MCF 10A (cell line): ENCODE results near the gene CSRNP2. TPM values are rescaled to one million over a fixed set of nuclear protein-coding genes. Genes with fewer than 3 reads are reported as not detected.

Experiments
- BruUV-seq: library from RNA; stranded (reverse); fragments of 400-500 nt; replicated peaks from 2 replicates; lab custom pipeline; 2021; lab: Mats Ljungman, UMichigan
- CTCF ChIA-PET: fragments of 300-600 bp; sonication (Branson Sonifier 250); formaldehyde crosslinking; extraction: SDS; loops from one replicate; lab custom pipeline; 2021; ENCODE audit warnings: antibody characterized with exemption, inconsistent platforms; lab: Yijun Ruan, JAX
- POLR2A ChIA-PET: fragments of 300-600, 350-650 bp; sonication (Branson Sonifier 250); formaldehyde crosslinking; extraction: SDS; loops from one replicate; lab custom pipeline; 2020; ENCODE audit warnings: antibody characterized with exemption, inconsistent platforms; lab: Yijun Ruan, JAX
- DNase-seq: peaks from one replicate; pipeline ENCODE4 v3.0.0-alpha.2; 2018; ENCODE audit not compliant: unreplicated experiment
- H3K27ac Mint-ChIP-seq: one replicate; pipeline ENCODE4 v1.8.0; 2022; ENCODE audit warnings: mild to moderate bottlenecking, low read depth, mixed read lengths; ENCODE audit not compliant: unreplicated experiment
- H3K27me3 Mint-ChIP-seq: one replicate; pipeline ENCODE4 v1.8.0; 2022; ENCODE audit warnings: mixed read lengths; ENCODE audit not compliant: insufficient read depth, unreplicated experiment
- H3K36me3 Mint-ChIP-seq: one replicate; pipeline ENCODE4 v1.8.0; 2022; ENCODE audit warnings: mild to moderate bottlenecking, moderate library complexity, mixed read lengths; ENCODE audit not compliant: insufficient read depth, unreplicated experiment
- H3K4me1 Mint-ChIP-seq: one replicate; pipeline ENCODE4 v1.8.0; 2022; ENCODE audit warnings: mixed read lengths; ENCODE audit not compliant: insufficient read depth, unreplicated experiment
- H3K4me3 Mint-ChIP-seq: one replicate; pipeline ENCODE4 v1.8.0; 2022; ENCODE audit warnings: mild to moderate bottlenecking, moderate library complexity, mixed read lengths; ENCODE audit not compliant: unreplicated experiment
- H3K9me3 Mint-ChIP-seq: one replicate; pipeline ENCODE4 v1.8.0; 2022; ENCODE audit warnings: mixed read lengths; ENCODE audit not compliant: unreplicated experiment
- intact Hi-C: fragments of 100-400 bp; cut with micrococcal nuclease; formaldehyde crosslinking; loops from 2 replicates; pipeline ENCODE4 v1.14.1; 2022
- total RNA-seq: library from RNA; stranded (reverse); gene quantifications from 2 replicates; pipeline ENCODE4 v1.2.3, GENCODE V29; 2022
- TF ChIP-seq, protein P1 (sequence below): fragments of 200-600 bp; IDR thresholded peaks from one replicate; pipeline ENCODE4 v1.8.0; 2022; ENCODE audit warnings: antibody characterized with exemption, mild to moderate bottlenecking; ENCODE audit not compliant: unreplicated experiment

Gene CSRNP2
- total RNA-seq, 1 experiment from 2014 or later = 46.3 TPM

DNA sequence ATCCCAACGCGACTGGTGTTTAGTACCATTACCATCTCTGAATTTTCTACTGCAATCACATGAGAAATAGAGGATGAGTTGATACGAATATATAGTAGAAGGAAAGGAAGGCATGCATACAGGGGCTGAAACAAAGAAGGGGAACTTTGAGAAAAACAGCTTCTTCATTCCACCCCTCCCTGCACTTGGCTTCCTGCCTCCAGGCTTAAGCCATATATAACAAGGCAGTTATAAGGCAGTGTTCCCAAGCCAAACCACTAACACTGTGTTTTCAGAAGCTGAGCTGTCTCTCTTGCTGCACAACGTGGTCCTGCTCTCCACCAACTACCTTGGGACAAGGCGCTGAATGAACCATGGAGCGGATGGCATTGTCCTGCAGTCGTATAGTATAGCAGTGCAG is 24.3 kb downstream of the CSRNP2 start:
- Mint-ChIP-seq H3K27me3 (no peaks in the 10 kb centered on the region), H3K4me1 (peaks cover 7% of the 10 kb centered on the region), H3K36me3 (peaks cover 96% of the 10 kb centered on the region), H3K4me3 (no peak overlapping the region), H3K27ac (peak overlapping the region; percentile 9), H3K9me3 (no peaks in the 10 kb centered on the region)
- BruUV-seq = no TSS peak
- TF ChIP-seq, protein P1, sequence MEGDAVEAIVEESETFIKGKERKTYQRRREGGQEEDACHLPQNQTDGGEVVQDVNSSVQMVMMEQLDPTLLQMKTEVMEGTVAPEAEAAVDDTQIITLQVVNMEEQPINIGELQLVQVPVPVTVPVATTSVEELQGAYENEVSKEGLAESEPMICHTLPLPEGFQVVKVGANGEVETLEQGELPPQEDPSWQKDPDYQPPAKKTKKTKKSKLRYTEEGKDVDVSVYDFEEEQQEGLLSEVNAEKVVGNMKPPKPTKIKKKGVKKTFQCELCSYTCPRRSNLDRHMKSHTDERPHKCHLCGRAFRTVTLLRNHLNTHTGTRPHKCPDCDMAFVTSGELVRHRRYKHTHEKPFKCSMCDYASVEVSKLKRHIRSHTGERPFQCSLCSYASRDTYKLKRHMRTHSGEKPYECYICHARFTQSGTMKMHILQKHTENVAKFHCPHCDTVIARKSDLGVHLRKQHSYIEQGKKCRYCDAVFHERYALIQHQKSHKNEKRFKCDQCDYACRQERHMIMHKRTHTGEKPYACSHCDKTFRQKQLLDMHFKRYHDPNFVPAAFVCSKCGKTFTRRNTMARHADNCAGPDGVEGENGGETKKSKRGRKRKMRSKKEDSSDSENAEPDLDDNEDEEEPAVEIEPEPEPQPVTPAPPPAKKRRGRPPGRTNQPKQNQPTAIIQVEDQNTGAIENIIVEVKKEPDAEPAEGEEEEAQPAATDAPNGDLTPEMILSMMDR = no peak
- POLR2A ChIA-PET = interaction anchor here (1.2 to 3.2 kb wide), 2 partner anchors 10 to 11 kb away, joined by 5 to 16 read pairs; partner anchors contain the start of gene LETMD1
- no peak for DNase-seq
- intact Hi-C loops = no loop called here
- CTCF ChIA-PET = interaction anchor here (0.6 to 1.1 kb wide), 3 partner anchors 12 to 300 kb away, joined by 3 to 4 read pairs (median 3); no protein-coding TSS in a partner anchor

DNA sequence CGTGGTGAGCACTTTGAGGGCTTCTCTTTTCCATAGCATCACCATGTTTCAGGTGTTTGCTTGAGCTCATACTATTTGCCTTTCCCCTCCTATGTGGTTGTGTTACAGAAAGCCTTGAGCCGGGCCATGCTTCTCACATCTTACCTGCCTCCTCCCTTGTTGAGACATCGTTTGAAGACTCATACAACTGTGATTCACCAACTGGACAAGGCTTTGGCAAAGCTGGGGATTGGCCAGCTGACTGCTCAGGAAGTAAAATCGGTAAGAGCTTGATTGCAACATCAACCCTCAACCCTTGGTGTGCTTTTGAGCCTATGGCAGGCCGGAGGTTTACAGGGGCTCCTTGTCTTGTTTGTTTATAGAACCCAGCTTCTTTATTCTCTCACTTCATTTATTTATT is 27.2 kb downstream of the CSRNP2 start:
- TF ChIP-seq, protein P1 = no peak
- DNase-seq = peak; percentile 97
- ChIA-PET POLR2A (interaction anchor here (0.9 to 2.1 kb wide), 17 partner anchors 10 to 292 kb away, joined by 3 to 31 read pairs (median 5); partner anchors contain the start of genes ATF1, CSRNP2, DAZAP2 and POU6F1), CTCF (interaction anchor here (0.6 to 1.2 kb wide), 5 partner anchors 9 to 285 kb away, joined by 3 to 4 read pairs (median 3); no protein-coding TSS in a partner anchor)
- no TSS peak for BruUV-seq
- intact Hi-C loops = no loop called here
- no peaks in the 10 kb centered on the region for H3K27me3 Mint-ChIP-seq
- peak overlapping the region; percentile 3 for H3K4me3 Mint-ChIP-seq
- peaks cover 15% of the 10 kb centered on the region for H3K4me1 Mint-ChIP-seq
- peak overlapping the region; percentile 3 for H3K27ac Mint-ChIP-seq
- peaks cover 94% of the 10 kb centered on the region for H3K36me3 Mint-ChIP-seq
- H3K9me3 Mint-ChIP-seq = no peaks in the 10 kb centered on the region

DNA sequence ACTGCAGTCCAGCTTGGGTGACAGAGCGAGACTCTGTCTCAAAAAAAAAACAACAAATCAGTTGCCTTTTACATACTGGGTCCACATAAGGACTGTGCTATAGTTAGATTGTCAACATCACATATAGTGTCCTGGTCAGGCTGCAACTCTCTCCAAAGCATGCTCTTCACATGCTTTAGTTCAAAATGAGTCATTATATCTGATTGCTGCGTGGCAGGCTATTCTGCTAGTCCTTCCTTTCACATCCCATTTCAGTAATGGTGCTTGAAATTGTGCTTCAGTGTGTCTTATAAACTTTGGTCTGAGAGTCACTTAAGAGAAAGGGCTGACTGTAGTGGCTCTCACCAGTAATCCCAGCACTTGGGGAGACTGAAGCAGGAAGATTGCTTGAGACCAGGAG is 28.3 kb downstream of the CSRNP2 start:
- H3K4me3 Mint-ChIP-seq = no peak overlapping the region
- no peak for DNase-seq
- ChIA-PET CTCF (interaction anchor here (1.4 to 1.5 kb wide), 2 partner anchors 27 to 287 kb away, joined by 4 to 7 read pairs; no protein-coding TSS in a partner anchor), POLR2A (interaction anchor here (0.6 to 1.2 kb wide), 3 partner anchors 27 to 75 kb away, joined by 3 to 4 read pairs (median 3); no protein-coding TSS in a partner anchor)
- no peaks in the 10 kb centered on the region for H3K27me3 Mint-ChIP-seq
- H3K27ac Mint-ChIP-seq = no peak overlapping the region
- peaks cover 15% of the 10 kb centered on the region for H3K4me1 Mint-ChIP-seq
- BruUV-seq = no TSS peak
- peaks cover 90% of the 10 kb centered on the region for H3K36me3 Mint-ChIP-seq
- intact Hi-C loops = no loop called here
- TF ChIP-seq, protein P1 = no peak
- no peaks in the 10 kb centered on the region for H3K9me3 Mint-ChIP-seq

DNA sequence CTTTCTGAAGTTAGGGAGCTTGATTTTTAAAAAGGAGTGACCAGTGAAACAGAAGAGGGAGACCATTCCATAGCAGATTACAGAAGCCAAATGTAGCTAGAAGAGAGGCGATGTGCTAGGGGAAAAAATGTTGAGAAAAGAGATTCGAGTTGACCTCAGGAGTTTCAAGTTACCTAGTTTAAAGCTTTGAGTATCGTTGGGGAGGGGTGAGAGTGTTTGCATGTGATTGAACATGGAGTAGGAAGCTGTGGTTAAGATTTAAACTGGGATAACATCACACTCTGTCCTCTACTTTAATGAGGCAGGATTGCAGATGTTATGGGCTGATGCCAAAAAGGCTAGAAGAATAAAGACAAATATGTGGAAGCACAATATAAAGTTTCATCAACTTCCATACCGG is 31.6 kb downstream of the CSRNP2 start:
- Mint-ChIP-seq H3K4me3 (peak overlapping the region; percentile 31), H3K27me3 (no peaks in the 10 kb centered on the region), H3K36me3 (peaks cover 66% of the 10 kb centered on the region), H3K27ac (no peak overlapping the region), H3K4me1 (peaks cover 15% of the 10 kb centered on the region), H3K9me3 (no peaks in the 10 kb centered on the region)
- CTCF ChIA-PET = interaction anchor here (0.6 to 0.8 kb wide), 5 partner anchors 65 to 920 kb away, joined by 3 to 5 read pairs (median 3); no protein-coding TSS in a partner anchor
- POLR2A ChIA-PET = interaction anchor here (0.5 to 3.3 kb wide), 9 partner anchors 10 to 289 kb away, joined by 3 to 16 read pairs (median 3); partner anchors contain the start of genes CSRNP2 and SLC11A2
- no TSS peak for BruUV-seq
- TF ChIP-seq, protein P1 = no peak
- intact Hi-C loops = no loop called here
- peak; percentile 6 for DNase-seq
